H9 (cell line): Measurements from ENCODE around the gene SFN. TPM values are rescaled to one million over a fixed set of nuclear protein-coding genes. Genes with fewer than 3 reads are reported as not detected.

ENCODE experiments used
- DNase-seq: peaks from one replicate; pipeline ENCODE4 v3.0.0-alpha.2; 2017
- H2AFZ ChIP-seq: one replicate; pipeline ENCODE4 v1.6.1; 2013; ENCODE audit warnings: mild to moderate bottlenecking, low read length, control low read depth, moderate library complexity
- H2AK5ac ChIP-seq: 2 replicates; pipeline ENCODE4 v1.6.1; 2013; ENCODE audit warnings: low read length, control low read depth, mixed read lengths; ENCODE audit not compliant: insufficient read length
- H2BK120ac ChIP-seq: one replicate; pipeline ENCODE4 v1.6.1; 2013; ENCODE audit warnings: low read depth, mild to moderate bottlenecking, low read length, control low read depth, inconsistent platforms; ENCODE audit not compliant: poor library complexity, severe bottlenecking
- H2BK12ac ChIP-seq: 2 replicates; pipeline ENCODE4 v1.6.1; 2013; ENCODE audit warnings: low read length, control low read depth, mixed read lengths, low read depth; ENCODE audit not compliant: insufficient read length
- H2BK15ac ChIP-seq: 2 replicates; pipeline ENCODE4 v1.6.1; 2013; ENCODE audit warnings: low read depth, low read length, control low read depth
- H2BK20ac ChIP-seq: one replicate; pipeline ENCODE4 v1.6.1; 2013; ENCODE audit warnings: low read depth, mild to moderate bottlenecking, low read length, control low read depth, inconsistent platforms; ENCODE audit not compliant: poor library complexity, severe bottlenecking
- H2BK5ac ChIP-seq: 2 replicates; pipeline ENCODE4 v1.6.1; 2013; ENCODE audit warnings: low read length, control low read depth, mixed read lengths; ENCODE audit not compliant: insufficient read length
- H3K14ac ChIP-seq: 2 replicates; pipeline ENCODE4 v1.6.1; 2013; ENCODE audit warnings: low read length, control low read depth; ENCODE audit not compliant: insufficient read depth
- H3K18ac ChIP-seq: 2 replicates; pipeline ENCODE4 v1.6.1; 2013; ENCODE audit warnings: low read depth, mild to moderate bottlenecking, mixed read lengths, low read length, control low read depth; ENCODE audit not compliant: insufficient read length
- H3K23ac ChIP-seq: 2 replicates; pipeline ENCODE4 v1.6.1; 2013; ENCODE audit warnings: low read length, control low read depth, mixed read lengths, low read depth; ENCODE audit not compliant: insufficient read length
- H3K23me2 ChIP-seq: 2 replicates; pipeline ENCODE4 v1.6.1; 2013; ENCODE audit warnings: low read depth, mild to moderate bottlenecking, mixed read lengths, low read length, control low read depth; ENCODE audit not compliant: insufficient read length, poor library complexity, severe bottlenecking
- H3K27ac ChIP-seq: 2 replicates; pipeline ENCODE4 v1.5.1; 2013; ENCODE audit warnings: low read length, control low read depth, mixed read lengths, low read depth; ENCODE audit not compliant: insufficient read length
- H3K27me3 ChIP-seq: 2 replicates; pipeline ENCODE4 v1.6.1; 2013; ENCODE audit warnings: low read length, control low read depth, inconsistent platforms; ENCODE audit not compliant: insufficient read depth
- H3K4ac ChIP-seq: 2 replicates; pipeline ENCODE4 v1.6.1; 2013; ENCODE audit warnings: low read depth, mild to moderate bottlenecking, control low read depth, inconsistent platforms, low read length, moderate library complexity
- H3K4me1 ChIP-seq: 2 replicates; pipeline ENCODE4 v1.6.1; 2013; ENCODE audit warnings: low read length, control low read depth, inconsistent platforms; ENCODE audit not compliant: insufficient read depth
- H3K4me2 ChIP-seq: 2 replicates; pipeline ENCODE4 v1.6.1; 2013; ENCODE audit warnings: low read length, control low read depth, mixed read lengths; ENCODE audit not compliant: insufficient read length, insufficient read depth
- H3K56ac ChIP-seq: 2 replicates; pipeline ENCODE4 v1.6.1; 2013; ENCODE audit warnings: low read depth, mild to moderate bottlenecking, mixed read lengths, low read length, control low read depth; ENCODE audit not compliant: insufficient read length
- H3K79me1 ChIP-seq: 2 replicates; pipeline ENCODE4 v1.6.1; 2013; ENCODE audit warnings: low read depth, mild to moderate bottlenecking, moderate library complexity, low read length, control low read depth, inconsistent platforms; ENCODE audit not compliant: insufficient read depth, poor library complexity, severe bottlenecking
- H3K79me2 ChIP-seq: 2 replicates; pipeline ENCODE4 v1.6.1; 2013; ENCODE audit warnings: low read length, control low read depth, inconsistent platforms; ENCODE audit not compliant: insufficient read depth
- H3K9ac ChIP-seq: 2 replicates; pipeline ENCODE4 v1.6.1; 2013; ENCODE audit warnings: low read length, control low read depth, mixed read lengths; ENCODE audit not compliant: insufficient read length; ENCODE audit errors: extremely low read depth
- H3K9me3 ChIP-seq: one replicate; pipeline ENCODE4 v1.6.1; 2013; ENCODE audit warnings: low read depth, low read length, inconsistent platforms; ENCODE audit not compliant: control insufficient read depth
- H3T11ph ChIP-seq: one replicate; pipeline ENCODE4 v1.6.1; 2013; ENCODE audit warnings: mild to moderate bottlenecking, low read length, control low read depth, inconsistent platforms
- H4K20me1 ChIP-seq: one replicate; pipeline ENCODE4 v1.6.1; 2013; ENCODE audit not compliant: control insufficient read depth, insufficient read length, insufficient read depth
- H4K5ac ChIP-seq: 2 replicates; pipeline ENCODE4 v1.6.1; 2013; ENCODE audit warnings: low read depth, mild to moderate bottlenecking, mixed read lengths, low read length, control low read depth; ENCODE audit not compliant: insufficient read length
- H4K8ac ChIP-seq: replicated peaks from 2 replicates; pipeline ENCODE4 v1.6.1; 2013; ENCODE audit warnings: low read length, control low read depth, mixed read lengths, low read depth; ENCODE audit not compliant: insufficient read length
- H4K91ac ChIP-seq: 2 replicates; pipeline ENCODE4 v1.6.1; 2013; ENCODE audit warnings: low read depth, mild to moderate bottlenecking, moderate library complexity, mixed read lengths, low read length, control low read depth; ENCODE audit not compliant: insufficient read length
- H3K27ac Mint-ChIP-seq, 3 experiments: 2 replicates in 2 of 3; 3 replicates in 1 of 3; pipeline ENCODE4 v1.8.0; 2020 to 2021; ENCODE audit warnings: mixed read lengths in 3 of 3, mild to moderate bottlenecking in 1 of 3, moderate library complexity in 1 of 3
- H3K27me3 Mint-ChIP-seq: 2 replicates; pipeline ENCODE4 v1.8.0; 2021; ENCODE audit warnings: low read depth, mild to moderate bottlenecking, moderate library complexity, mixed read lengths
- H3K36me3 Mint-ChIP-seq, 3 experiments: 2 replicates in 2 of 3; 3 replicates in 1 of 3; pipeline ENCODE4 v1.8.0; 2020 to 2021; ENCODE audit warnings: low read depth in 3 of 3, mixed read lengths in 3 of 3; ENCODE audit not compliant: insufficient read depth in 1 of 3
- H3K4me1 Mint-ChIP-seq, 2 experiments: 2 replicates each; pipeline ENCODE4 v1.8.0; 2020; ENCODE audit warnings: mixed read lengths in 2 of 2
- H3K4me3 Mint-ChIP-seq, 2 experiments: 2 replicates in 1 of 2; 3 replicates in 1 of 2; pipeline ENCODE4 v1.8.0; 2020 to 2021; ENCODE audit warnings: mild to moderate bottlenecking in 2 of 2, mixed read lengths in 2 of 2, moderate library complexity in 1 of 2
- H3K9me3 Mint-ChIP-seq, 2 experiments: 2 replicates in 1 of 2; 3 replicates in 1 of 2; pipeline ENCODE4 v1.8.0; 2020; ENCODE audit warnings: mild to moderate bottlenecking in 2 of 2, mixed read lengths in 2 of 2, moderate library complexity in 1 of 2
- CTCF ChIP-seq: fragments of 200-600 bp; sonication (generic); conservative IDR thresholded peaks from 3 replicates; pipeline ENCODE4 v1.8.0; 2021; ENCODE audit warnings: antibody characterized with exemption, mild to moderate bottlenecking
- WGBS: extraction: QIAGEN DNeasy Blood & Tissue Kit; methylation state at CpG from one replicate; pipeline ENCODE4 v1.1.7; 2013; ENCODE audit warnings: missing lambda C conversion rate, low lambda C conversion rate, mixed read lengths; ENCODE audit not compliant: insufficient read length; ENCODE audit errors: extremely low coverage; 5-methylcytosine and 5-hydroxymethylcytosine counted together
- total RNA-seq: library from RNA; stranded (reverse); gene quantifications from 2 replicates; pipeline ENCODE4 v1.2.1, GENCODE V29; 2021

The SFN gene
- total RNA-seq, 1 experiment from 2014 or later, result 4.3 TPM

GRCh38 chr1:26820784-26821269, 42.1 kb upstream of the SFN start:
- H3K4me1 Mint-ChIP-seq, result peaks cover 6 to 9% of the 10 kb centered on the region in 2 experiments
- H3K27ac Mint-ChIP-seq, result no peak overlapping the region
- no peaks in the 10 kb centered on the region for H4K20me1 ChIP-seq
- no peak overlapping the region for H4K91ac ChIP-seq
- H2AK5ac ChIP-seq, result no peak overlapping the region
- H3K56ac ChIP-seq, result no peak overlapping the region
- H3K23ac ChIP-seq, result no peak overlapping the region
- H3K4me3 Mint-ChIP-seq, result no peak overlapping the region
- peak; percentile 44; the same call in 2 of the 3 replicates for TF ChIP-seq CTCF
- H3K9ac ChIP-seq, result no peak overlapping the region
- no CpG with 5 or more reads among the region's 4 CpGs for WGBS
- no peaks in the 10 kb centered on the region for H3K4me1 ChIP-seq
- no peak overlapping the region for H3K4ac ChIP-seq
- H2AFZ ChIP-seq, result no peak overlapping the region
- no peak overlapping the region for H2BK12ac ChIP-seq
- H2BK120ac ChIP-seq, result no peak overlapping the region
- no peak for DNase-seq
- no peak overlapping the region for H3K14ac ChIP-seq
- H3K4me2 ChIP-seq, result no peak overlapping the region
- H3K27me3 ChIP-seq, result no peaks in the 10 kb centered on the region
- H3K27ac ChIP-seq, result no peak overlapping the region
- H3K18ac ChIP-seq, result no peak overlapping the region
- no peak overlapping the region for H2BK5ac ChIP-seq
- no peak overlapping the region for H4K5ac ChIP-seq
- no peak overlapping the region for H4K8ac ChIP-seq
- H2BK15ac ChIP-seq, result no peak overlapping the region
- H3T11ph ChIP-seq, result no peak overlapping the region
- no peak overlapping the region for H2BK20ac ChIP-seq
- no peaks in the 10 kb centered on the region for H3K23me2 ChIP-seq
- no peaks in the 10 kb centered on the region for H3K9me3 ChIP-seq
- peaks cover 9% of the 10 kb centered on the region for H3K27me3 Mint-ChIP-seq
- H3K9me3 Mint-ChIP-seq, result peaks cover 10 to 14% of the 10 kb centered on the region in 2 experiments
- H3K79me2 ChIP-seq, result no peaks in the 10 kb centered on the region
- H3K36me3 Mint-ChIP-seq, result peaks cover 0 to 5% (median 3%) of the 10 kb centered on the region in 3 experiments; a peak in 4 of 7 replicates
- no peaks in the 10 kb centered on the region for H3K79me1 ChIP-seq
